HG02870 (cell line): ENCODE data around the gene ABCG8.

Source experiments
- ATAC-seq: cut with Tn5 transposase; IDR thresholded peaks from one replicate; pipeline ENCODE4 v1.9.1; 2021; ENCODE audit warnings: mild to moderate bottlenecking, moderate library complexity; ENCODE audit not compliant: unreplicated experiment

Gene ABCG8

DNA sequence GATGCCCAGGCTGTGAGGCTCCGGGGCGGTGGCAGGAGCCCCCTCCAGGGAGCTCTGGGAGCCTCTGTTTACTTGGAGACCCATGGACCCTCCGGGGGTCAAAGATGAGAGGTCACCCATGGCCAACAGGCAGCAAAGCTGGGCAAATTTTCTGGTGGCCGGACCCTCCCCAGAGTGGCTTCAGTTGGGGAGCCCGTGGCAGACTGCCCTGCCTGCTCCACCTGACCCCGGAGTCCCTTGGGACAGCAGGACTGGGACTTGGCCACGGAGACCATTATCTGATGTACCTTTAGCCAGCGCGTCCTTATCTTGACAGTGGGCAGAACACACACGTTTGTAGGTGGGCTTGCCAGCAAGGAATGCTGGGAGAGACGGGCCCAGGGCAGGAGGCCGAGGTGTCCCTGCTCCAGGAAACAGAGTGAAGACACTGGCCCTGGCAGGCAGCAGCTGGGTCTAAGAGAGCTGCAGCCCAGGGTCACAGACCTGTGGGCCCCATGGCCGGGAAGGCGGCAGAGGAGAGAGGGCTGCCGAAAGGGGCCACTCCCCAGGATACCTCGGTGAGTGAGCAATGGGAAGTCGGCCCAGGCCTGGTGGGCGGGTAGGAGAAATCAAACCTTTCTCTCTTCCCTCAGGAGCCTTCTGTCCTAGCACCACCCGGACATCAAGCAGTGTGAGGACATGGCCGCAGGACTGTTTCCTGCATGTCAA, at the start of gene ABCG8, which contains the start of gene ABCG5:
Gene ABCG8, plus strand, starts transcription at position 412 of the 708 bp plus-strand sequence. Its CDS starts 83 bp downstream, at position 495.
Gene ABCG5, minus strand, starts transcription at position 280 of the 708 bp plus-strand sequence. Its CDS starts 160 bp downstream, at position 120.
- no peak for ATAC-seq

DNA sequence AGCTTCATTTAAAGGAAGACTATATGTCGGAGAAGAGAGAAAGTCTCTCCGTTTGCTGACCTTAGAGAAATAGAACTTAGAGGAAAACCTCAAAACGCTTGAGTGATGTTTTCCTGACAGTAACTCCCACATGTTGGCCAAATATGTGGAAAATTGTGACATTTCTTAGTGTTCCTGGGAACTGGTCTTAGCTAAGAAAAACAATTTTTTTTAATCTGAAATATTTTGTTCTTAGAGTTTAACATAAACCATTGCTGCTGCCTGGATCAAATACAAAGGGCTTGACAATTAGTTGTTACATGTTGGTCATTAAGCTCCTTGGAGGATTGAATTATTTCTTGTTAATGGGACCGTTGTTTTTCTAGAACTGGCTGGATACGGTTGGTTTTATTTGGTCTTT, 48.6 kb upstream of the ABCG8 start:
- no peak for ATAC-seq

DNA sequence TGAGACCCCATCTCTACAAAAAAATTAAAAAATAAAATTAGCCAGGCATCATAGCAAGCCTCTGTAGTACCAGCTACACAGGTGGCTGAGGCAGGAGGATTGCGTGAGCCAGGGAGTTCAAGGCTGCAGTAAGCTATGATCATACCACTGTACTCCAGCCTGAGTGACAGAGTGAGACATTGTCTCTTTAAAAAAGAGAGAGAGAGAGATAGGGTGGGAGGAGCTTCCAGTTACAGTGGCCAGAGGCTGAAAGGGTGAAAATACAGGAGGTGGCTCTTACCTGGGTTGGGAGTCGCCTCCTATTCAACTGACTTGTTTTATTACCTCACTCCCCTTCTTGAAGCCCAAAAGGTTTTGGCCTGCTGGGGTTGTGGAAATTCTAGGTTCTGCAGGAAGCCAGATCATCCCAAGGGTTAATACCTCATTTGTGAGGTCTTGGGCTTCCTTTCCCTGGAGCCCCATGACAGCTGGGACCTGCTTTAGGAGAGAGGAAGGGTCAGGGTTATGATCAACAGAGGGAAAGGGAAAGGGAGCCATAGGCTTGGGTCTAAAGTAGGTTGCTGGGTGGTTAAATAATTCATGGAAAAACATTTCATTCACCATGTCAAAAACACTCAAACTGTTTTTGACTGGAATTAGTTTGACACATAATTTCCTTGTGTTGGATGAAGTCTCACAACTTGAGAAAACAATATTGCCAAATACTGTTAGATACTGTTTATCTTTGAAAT, 47.6 kb upstream of the ABCG8 start:
- no peak for ATAC-seq

DNA sequence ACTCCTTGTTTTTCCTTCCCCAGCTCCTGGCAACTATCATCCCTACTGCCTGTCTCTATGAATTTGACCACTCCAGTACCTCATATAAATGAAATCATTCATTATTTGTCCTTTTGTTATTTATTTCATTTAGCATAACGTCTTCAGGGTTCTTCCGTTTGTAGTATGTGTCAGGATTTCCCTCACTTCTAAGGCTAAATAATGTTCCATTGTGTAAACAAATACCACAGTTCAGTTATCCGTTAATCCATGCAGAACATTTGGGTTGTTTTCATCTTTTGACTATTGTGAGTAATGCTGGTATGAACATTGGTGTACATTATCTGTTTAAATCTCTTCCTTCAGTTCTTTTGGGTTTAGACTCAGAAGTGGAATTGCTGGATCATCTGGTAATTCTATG, 46.1 kb upstream of the ABCG8 start:
- ATAC-seq: no peak

DNA sequence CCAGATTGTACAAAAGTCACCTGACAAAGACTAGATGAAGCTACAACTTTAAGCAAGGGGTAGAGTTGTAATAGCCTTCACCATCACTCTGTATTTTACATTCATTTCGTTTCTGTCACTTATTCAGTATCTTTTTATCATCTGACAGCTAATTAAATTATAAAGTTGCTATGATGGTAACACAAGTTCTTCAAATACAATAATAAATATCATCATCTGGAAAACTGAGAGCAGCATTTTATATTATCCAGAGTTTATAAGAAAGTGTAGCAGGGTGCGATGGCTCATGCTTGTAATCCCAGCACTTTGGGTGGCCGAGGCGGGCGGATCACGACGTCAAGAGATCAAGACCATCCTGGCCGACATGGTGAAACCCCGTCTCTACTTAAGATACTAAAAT, 43.8 kb upstream of the ABCG8 start:
- ATAC-seq: no peak

DNA sequence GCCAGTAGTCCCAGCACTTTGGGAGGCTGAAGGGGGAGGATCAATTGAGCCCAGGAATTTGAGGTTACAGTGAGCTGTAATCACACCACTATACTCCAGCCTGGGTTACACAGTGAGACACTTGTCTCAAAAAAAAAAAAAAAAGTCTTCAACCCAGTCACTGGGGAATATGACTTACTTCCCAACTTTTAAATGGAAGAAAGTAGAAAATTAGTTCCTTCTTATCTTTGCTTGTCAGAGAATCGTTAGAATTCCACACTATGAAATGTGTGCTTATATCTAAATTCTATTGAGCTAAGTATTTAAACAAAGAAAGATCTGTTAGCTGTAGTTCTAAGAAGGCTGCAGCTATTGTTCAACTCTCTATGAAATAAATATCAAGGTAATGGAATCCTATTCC, 42.6 kb upstream of the ABCG8 start:
- ATAC-seq: no peak

DNA sequence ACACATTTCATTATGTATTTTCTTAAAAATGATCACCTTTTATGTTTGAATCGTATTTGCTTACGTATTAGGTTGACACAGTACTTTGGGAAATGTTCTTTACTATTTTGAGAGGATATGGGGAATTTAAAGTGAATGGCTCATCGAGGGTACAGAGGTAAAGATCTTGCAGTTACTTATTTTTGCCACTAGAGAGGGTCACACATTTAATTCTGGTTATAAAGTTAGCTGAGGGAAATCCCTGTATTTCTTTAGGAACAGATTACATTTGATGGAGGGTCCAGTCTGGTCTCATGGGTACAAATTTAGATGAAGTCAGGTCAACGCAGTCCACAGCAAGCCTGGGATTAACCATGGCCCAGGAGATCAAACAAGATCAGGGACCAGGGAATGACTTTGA, 40.5 kb upstream of the ABCG8 start:
- no peak for ATAC-seq

DNA sequence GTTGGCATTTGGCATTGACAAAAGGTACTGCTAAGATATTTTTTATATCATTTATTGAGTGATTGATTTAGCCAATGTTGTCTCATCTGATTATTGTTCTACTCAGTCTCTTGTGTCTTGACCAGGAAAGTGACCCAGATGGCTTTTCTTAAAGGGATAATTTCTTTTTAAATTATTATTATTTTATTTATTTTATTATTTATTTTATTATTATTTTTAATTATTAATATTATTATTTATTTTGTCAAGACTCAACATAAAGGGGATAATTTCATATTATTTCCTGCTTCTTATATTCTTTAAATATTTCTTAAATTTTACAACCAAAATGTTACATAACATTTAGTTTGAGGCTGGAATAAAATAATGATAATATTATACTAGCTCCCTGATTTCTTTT, 37.9 kb upstream of the ABCG8 start:
- no peak for ATAC-seq

DNA sequence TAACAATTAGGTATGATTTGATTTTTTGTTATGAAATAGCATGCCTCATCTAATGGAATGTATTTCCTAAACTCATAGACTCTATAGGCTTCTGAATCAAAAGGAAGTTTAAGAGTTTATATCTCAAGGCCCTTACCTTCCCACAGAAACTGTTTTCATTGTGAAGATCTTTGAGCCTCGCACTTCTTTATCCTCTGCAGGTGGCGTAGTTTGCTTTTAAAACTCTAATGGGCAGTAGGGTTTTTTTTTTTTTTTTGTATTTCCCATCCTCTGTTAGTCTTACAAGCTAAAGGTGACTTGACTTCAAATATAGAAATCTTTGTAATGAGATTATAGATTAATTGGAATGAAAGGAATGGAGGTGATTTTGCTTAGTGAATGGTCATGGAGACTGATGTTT, 36.6 kb upstream of the ABCG8 start:
- no peak for ATAC-seq

DNA sequence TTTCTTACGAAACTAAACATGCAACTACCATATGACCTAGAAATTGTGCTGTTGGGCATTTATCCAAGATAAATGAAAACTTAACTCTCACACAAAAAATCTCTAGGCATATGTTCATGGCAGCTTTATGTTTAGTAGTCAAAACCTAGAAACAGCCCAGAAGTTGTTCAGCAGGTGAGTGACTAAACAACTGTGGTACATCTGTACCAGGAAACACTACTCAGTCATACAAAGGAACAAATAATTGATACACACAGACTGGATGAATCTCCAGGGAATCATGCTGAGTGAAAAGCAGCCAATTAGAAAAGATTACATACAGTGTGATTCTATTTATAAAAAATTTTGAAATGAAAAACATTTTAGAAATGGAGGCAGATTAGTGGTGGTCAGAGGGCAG, 35.7 kb upstream of the ABCG8 start:
- ATAC-seq: no peak

DNA sequence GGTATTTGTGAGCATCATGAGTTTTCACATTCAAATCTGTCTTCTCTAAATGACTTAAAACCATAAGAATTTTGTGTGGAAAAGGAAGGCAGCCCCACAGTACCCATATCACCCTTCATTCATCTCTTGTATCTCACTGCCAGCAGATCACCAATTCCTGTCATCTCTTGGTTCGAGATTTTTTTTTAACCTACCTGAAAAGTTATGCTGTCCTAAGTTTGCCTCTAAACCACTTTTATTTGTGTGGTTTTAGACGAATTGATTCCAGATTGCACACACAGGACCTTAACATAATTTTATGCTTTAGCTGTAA, 32.1 kb upstream of the ABCG8 start:
- no peak for ATAC-seq

DNA sequence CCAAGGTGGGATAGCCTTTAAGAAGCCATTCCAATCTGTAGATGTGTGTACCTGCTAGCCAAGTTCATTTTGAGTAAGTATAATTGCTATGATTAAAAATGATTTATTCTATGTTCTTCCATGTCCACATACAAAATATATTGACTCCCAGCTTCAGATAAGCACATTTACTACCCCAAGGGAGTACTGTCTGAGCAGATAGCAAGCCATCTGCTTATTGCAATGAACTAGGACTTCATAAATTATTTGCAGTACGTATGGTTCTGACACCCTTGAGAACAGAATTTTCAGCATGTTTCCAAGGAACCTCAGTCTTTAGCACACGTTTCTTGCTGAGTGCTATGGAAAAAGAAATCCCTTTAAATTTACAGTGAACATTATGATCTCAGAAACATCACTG, 28.3 kb upstream of the ABCG8 start:
- ATAC-seq: no peak

DNA sequence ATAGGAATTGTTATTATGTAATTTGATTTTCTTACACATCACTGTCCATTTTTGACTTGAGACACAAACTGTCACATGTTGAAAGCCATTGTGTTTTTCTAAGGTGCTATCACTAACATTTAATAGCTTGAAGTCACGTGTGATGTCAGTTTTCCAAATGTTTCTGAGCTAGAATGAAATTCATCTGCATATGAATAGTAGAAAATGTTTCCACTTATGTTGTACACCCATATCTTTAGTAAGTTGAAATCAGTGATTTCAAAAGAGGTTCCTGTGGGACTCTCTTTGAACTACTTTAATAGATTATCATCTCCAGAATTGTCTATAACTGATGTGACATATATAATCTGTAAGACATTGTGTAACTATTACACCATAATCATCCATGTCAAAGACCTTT, 27.9 kb upstream of the ABCG8 start:
- ATAC-seq: no peak

DNA sequence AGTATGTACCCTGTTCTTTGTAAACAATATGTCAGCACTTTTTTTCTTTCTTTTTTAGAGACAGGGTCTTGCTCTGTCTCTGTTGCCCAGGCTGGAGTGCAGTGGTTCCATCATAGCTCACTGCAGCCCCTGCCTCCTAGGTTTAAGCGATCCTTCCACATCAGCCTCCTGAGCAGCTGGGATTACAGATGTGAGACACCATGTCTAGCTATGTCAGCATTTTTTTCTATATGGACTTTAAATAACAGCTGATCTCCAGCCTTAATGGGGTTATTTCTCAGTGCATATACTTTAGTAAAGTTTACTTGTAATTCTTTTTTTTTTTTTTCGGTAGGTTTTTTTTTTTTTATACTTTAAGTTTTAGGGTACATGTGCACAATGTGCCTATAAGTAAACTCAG, 26.8 kb upstream of the ABCG8 start:
- ATAC-seq: no peak

DNA sequence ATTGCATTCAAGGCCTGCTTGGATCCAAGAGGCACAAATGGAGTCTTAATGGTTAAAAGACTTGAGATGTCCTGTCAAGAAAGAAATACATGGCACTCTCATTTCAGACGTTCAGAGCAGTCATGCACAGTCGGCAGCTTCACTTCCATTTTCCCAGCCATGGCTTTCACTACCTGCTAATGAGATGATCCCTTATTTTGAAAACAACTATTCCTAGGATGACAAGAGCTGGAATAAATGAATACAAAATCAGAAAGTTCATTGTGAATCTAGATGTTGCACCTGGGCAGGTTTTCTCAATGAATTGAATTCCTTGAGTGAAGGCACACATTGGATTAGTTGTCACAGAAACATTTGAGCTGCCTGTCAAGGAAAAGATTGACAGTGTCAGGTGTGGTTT, 25.8 kb upstream of the ABCG8 start:
- no peak for ATAC-seq

DNA sequence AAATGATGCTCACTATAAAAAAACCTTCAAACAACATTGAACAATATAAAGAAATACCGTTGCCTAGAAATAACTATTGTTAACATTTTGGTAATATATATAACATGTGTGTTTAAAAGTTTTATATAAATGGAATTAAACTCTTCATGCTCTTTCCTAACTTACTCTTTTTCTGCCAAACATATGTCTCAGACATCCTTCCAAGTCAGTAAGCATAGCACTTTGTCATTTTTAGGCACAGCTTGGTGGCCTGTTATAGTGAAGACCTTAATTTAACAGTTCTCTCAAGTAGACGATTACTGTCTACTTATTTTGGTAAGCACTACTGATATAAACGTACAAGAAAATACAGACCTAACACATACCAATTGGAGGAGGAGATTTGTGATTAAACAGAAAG, 24.1 kb upstream of the ABCG8 start:
- ATAC-seq: no peak

DNA sequence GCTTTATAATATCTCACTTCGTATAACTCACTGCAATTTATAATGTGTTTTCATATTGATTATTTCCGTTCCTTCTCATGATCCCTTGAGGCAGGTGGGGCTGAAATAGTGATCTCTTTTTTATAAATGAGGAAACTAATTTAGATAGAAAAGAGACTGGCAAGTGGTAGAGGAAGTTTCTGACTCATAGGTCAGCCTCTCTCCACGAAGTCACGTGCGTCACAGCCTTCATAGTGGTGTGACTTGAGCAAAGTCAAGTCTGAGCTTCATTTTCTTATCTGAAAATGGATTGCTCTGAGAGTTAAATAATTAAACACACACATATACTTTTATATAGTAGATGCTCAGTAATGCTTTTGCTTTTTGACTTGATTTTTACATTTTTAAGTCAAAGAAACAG, 20.0 kb upstream of the ABCG8 start:
- no peak for ATAC-seq

DNA sequence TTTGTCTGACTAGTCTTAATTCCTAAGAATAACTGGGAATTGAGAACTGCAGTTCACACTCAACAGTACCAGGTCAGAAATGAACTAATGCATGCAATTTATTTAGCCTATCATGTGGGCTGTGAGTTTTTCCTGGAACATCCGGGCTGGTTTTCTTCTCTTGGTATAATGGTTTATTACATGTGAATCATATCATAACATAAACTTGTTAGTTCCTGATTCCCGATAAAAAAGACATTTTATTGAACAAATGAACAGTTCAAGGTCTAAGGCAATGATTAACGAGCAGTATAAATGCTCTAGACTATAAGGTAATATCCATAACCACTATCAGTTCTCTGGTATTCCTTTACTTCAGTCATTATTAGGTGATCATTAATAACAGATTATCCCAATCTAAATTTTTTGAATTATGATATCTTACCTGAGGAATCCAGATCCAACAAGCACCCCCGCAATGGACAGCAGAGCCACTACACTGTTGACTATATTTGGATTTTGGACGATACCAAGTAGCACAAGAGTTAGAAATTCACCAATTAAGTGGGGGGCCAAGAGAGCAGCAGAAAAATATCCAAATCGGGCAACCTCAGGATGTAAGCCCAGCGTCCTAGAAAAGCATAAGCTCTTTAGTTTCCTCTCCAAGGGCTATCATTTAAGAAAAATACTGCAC, 19.1 kb upstream of the ABCG8 start:
- ATAC-seq: no peak

DNA sequence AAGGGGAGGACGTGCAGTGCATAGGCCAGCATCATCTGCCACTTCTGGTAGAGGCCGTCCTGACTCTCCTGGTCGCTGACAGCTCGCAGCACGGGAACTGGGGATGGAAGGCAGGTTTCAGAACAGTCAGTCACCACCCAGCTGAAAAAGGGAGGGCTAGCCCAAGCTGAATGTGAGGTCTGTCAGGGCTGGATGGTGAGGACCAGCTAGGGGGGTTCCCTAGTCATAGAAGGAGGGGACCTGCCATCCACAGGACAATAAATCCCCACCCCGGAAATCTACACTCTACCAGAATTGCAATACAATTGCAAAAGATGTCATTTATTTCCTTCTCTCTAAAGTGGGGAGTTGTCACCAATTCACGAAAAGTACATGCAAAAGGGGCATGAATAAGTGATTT, 15.9 kb upstream of the ABCG8 start:
- no peak for ATAC-seq

DNA sequence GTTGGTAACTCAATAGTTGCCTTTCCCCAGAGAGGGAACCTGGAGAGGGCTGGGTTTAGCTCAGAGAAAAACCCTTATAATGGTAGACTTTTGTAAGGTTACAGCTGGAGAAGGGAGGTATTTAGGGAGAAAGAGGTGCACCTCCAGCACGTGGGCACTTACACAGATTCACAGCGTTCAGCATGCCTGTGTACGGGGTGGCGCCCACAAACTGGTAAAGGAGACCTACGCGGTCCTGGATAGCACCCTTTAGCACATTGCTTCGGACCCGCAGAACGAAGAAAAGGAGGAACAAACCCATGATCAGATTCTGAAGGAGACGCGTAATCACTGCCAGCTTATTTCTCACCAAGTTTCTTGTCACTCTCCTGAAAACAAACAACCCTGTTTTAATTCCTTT, 15.0 kb upstream of the ABCG8 start:
- ATAC-seq: no peak

DNA sequence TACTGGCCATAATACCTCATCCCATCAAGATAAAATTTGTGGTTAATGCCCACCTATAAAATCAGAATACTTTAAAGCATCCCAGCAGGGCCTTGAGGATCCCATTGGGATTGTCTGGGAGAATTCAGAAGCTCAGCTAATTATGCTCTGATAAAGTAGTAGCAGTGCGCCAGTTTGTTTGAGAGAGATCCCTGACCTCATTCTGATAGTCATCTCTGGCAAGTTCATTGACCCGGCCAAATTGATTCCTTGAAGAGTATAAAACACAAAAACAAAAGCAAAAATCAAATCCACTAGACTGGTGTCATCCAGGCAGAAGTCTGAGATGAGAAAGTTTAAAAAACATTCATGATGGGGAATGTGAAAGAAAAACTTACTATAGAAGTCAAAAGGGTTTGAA, 14.3 kb upstream of the ABCG8 start:
- no peak for ATAC-seq

DNA sequence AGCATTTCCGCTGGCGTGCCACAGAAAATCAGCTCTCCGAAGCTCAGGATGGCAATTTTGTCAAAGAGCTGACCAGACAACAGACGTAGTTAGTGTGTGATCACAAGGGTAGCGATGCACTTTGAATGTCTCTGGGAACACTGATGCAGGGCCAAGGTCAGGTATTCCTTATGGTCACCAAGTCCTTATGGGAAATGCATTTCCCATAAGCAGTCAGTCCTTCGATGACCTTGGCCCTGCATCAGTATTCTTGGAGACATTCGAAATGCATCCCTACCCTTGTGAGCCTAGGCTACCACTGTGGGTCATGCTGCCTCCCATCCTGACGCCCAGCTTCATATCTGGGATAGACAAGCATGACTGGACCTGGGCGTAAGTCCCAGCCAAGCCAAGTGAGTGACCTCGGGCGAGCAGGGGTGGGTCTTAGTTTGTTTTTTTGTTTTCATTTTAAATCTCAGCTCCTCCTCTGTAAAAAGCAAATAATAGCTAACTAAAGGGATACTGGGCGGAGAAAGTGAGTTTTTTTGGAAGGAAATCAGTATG, 13.7 kb upstream of the ABCG8 start:
- ATAC-seq: no peak
